HepG2 (cell line): ENCODE results near the gene CYBC1. TPM values are rescaled to one million over a fixed set of nuclear protein-coding genes. Genes with fewer than 3 reads are reported as not detected.

Experiments used
- AGO2 ChIP-seq: fragments of 200-400 bp; formaldehyde crosslinking; optimal IDR thresholded peaks from 2 replicates; pipeline ENCODE3; 2017; ENCODE audit warnings: mild to moderate bottlenecking, low read depth, low read length, moderate library complexity
- CREB1 ChIP-seq, 2 experiments: fragments of 450-650 bp in 1 of 2; IDR thresholded peaks; 2 replicates each; pipeline ENCODE4 v1.6.1; 2016 to 2017; ENCODE audit warnings: control low read depth in 1 of 2, mild to moderate bottlenecking in 1 of 2, missing compliant biosample characterization in 1 of 2, missing genetic modification characterization in 1 of 2
- FOXK1 ChIP-seq: sonication (generic); formaldehyde crosslinking; IDR thresholded peaks from 2 replicates; pipeline ENCODE4 v1.4.0; 2020; ENCODE audit warnings: low read depth, missing genetic modification reagents, borderline replicate concordance
- FOXM1 ChIP-seq: sonication (generic); formaldehyde crosslinking; IDR thresholded peaks from 2 replicates; pipeline ENCODE4 v1.5.0; 2020; ENCODE audit warnings: missing genetic modification reagents
- HES4 ChIP-seq: sonication (generic); formaldehyde crosslinking; IDR thresholded peaks from 2 replicates; pipeline ENCODE4 v1.9.0; 2021; ENCODE audit warnings: mild to moderate bottlenecking, missing genetic modification reagents, borderline replicate concordance
- KAT2B ChIP-seq: fragments of 150-350 bp; IDR thresholded peaks from 2 replicates; pipeline ENCODE4 v1.6.1; 2014; ENCODE audit warnings: low read depth, low read length, borderline replicate concordance
- MTA1 ChIP-seq: sonication (generic); formaldehyde crosslinking; IDR thresholded peaks from 2 replicates; pipeline ENCODE4 v1.4.0; 2020; ENCODE audit warnings: missing genetic modification reagents, mild to moderate bottlenecking, borderline replicate concordance
- NFYB ChIP-seq: sonication (generic); formaldehyde crosslinking; IDR thresholded peaks from 2 replicates; pipeline ENCODE4 v1.4.0; 2020; ENCODE audit warnings: missing genetic modification reagents
- SP1 ChIP-seq, 2 experiments: fragments of 450-650 bp in 1 of 2; sonication (generic) in 1 of 2; formaldehyde crosslinking in 1 of 2; IDR thresholded peaks; 2 replicates each; pipeline versions ENCODE4 v1.4.0 to v1.6.1; 2016 to 2020; ENCODE audit warnings: missing genetic modification reagents in 1 of 2
- SP140L ChIP-seq: sonication (generic); formaldehyde crosslinking; IDR thresholded peaks from 2 replicates; pipeline ENCODE4 v1.4.0; 2020; ENCODE audit warnings: missing genetic modification reagents, borderline replicate concordance
- SUZ12 ChIP-seq: fragments of 150-350 bp; IDR thresholded peaks from 2 replicates; pipeline ENCODE4 v1.6.1; 2014; ENCODE audit warnings: low read depth, low read length
- ZNF772 ChIP-seq: sonication (generic); formaldehyde crosslinking; IDR thresholded peaks from 2 replicates; pipeline ENCODE4 v1.5.0; 2020; ENCODE audit warnings: mild to moderate bottlenecking, missing genetic modification reagents
- polyA plus RNA-seq, 8 experiments: library from polyadenylated mRNA; depleted of rRNA in 3 of 8; stranded (reverse) in 7 of 8; unstranded in 1 of 8; fragments of >200 nt; fragmentation: Illumina TruSeq in 4 of 8; extraction: Trizol in 4 of 8; gene quantifications; 2 replicates each; pipeline versions ENCODE4 v1.2.1 to v1.2.3, GENCODE V29; 2011 to 2016; ENCODE audit warnings: low read depth in 4 of 8, missing spikeins in 1 of 8, mixed read lengths in 1 of 8; ENCODE audit not compliant: insufficient read depth in 1 of 8
- total RNA-seq, 5 experiments: library from RNA; depleted of rRNA; stranded (reverse); fragments of >200 nt; fragmentation: Illumina TruSeq; extraction: Trizol; gene quantifications; 2 replicates each; pipeline ENCODE4 v1.2.3, GENCODE V29; 2016; ENCODE audit warnings: low read depth in 1 of 5
- TF ChIP-seq, protein P1 (sequence below): sonication (generic); formaldehyde crosslinking; IDR thresholded peaks from 2 replicates; pipeline ENCODE4 v1.4.0; 2020; ENCODE audit warnings: mild to moderate bottlenecking, missing genetic modification reagents
- TF ChIP-seq, protein P2 (sequence below): sonication (generic); formaldehyde crosslinking; IDR thresholded peaks from 2 replicates; pipeline ENCODE4 v1.4.0; 2020; ENCODE audit warnings: mild to moderate bottlenecking, missing genetic modification reagents, borderline replicate concordance
- TF ChIP-seq, protein P3 (sequence below): IDR thresholded peaks from 2 replicates; pipeline ENCODE4 v1.4.0; 2020; ENCODE audit warnings: mild to moderate bottlenecking, missing genetic modification reagents
- TF ChIP-seq, protein P4 (sequence below), 2 experiments: IDR thresholded peaks; 2 replicates each; pipeline ENCODE4 v1.6.1; 2011 to 2012; ENCODE audit warnings: low read length in 2 of 2, borderline replicate concordance in 1 of 2, low read depth in 1 of 2, mild to moderate bottlenecking in 1 of 2, moderate library complexity in 1 of 2

Gene CYBC1
- total and polyA plus RNA-seq, 2 of the 13 experiments (the other 11 are each of a cell fraction or from before 2014, with no cell fraction given), result 43.4 to 44.1 TPM

DNA sequence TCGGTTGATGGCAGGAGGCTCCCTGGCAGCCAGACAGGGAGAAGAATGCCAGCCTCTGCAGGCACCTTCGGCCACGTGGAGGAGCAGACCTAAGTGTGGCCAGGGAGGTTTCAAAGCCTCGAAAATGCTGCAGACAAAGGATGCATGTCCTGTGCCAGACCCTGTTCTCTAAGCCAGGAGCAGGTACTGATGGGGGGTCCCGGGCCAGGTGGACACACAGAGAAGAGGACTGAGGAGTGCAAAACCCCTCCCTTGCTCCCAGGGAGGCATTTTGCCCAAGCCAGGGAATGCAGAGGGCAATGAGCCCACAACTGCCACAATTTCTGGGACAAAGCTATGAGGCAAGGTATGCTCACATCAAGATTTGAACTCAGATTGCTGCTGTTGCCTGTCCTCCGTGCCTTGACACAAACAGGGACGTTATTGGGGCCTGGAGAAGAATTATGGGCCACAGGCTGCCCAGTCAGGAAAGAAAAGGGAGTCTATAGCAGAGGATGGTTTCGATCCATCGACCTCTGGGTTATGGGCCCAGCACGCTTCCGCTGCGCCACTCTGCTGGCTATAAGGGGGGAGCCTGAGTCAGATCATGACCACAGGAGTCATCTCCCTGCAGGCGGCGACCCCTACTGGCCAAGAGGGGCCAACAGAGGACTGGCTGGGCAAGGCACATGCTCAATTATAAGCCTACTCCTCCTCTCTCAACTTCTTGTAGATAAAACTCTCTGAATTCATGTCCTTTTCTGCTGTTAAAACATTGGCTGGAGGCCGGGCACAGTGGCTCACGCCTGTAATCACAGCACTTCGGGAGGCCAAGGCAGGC, 43.9 kb upstream of the CYBC1 start (continued):
- TF ChIP-seq, protein P1, sequence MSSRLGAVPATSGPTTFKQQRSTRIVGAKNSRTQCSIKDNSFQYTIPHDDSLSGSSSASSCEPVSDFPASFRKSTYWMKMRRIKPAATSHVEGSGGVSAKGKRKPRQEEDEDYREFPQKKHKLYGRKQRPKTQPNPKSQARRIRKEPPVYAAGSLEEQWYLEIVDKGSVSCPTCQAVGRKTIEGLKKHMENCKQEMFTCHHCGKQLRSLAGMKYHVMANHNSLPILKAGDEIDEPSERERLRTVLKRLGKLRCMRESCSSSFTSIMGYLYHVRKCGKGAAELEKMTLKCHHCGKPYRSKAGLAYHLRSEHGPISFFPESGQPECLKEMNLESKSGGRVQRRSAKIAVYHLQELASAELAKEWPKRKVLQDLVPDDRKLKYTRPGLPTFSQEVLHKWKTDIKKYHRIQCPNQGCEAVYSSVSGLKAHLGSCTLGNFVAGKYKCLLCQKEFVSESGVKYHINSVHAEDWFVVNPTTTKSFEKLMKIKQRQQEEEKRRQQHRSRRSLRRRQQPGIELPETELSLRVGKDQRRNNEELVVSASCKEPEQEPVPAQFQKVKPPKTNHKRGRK (CRISPR knock-in tag), result no peak
- TF ChIP-seq MTA1 (CRISPR knock-in tag) (peak; percentile 94), AGO2 (no peak), HES4 (CRISPR knock-in tag) (peak; percentile 71; the same call in 1 of the 2 replicates), FOXK1 (CRISPR knock-in tag) (peak; percentile 93; the same call in 1 of the 2 replicates), SUZ12 (no peak), SP1 (IDR thresholded peaks at IDR 0.05) (no peak), SP1 (CRISPR knock-in tag; IDR thresholded peaks at IDR 0.05) (peak; percentile 63; the same call in 1 of the 2 replicates), SP140L (CRISPR knock-in tag) (no peak), KAT2B (no peak), CREB1 (IDR thresholded peaks at IDR 0.05) (peak; percentile 47; the same call in 1 of the 2 replicates), CREB1 (CRISPR knock-in tag; IDR thresholded peaks at IDR 0.05) (peak; percentile 81), NFYB (CRISPR knock-in tag) (peak; percentile 12; the same call in 1 of the 2 replicates), ZNF772 (CRISPR knock-in tag) (peak; percentile 96), FOXM1 (peak; percentile 64; the same call in 1 of the 2 replicates)
- TF ChIP-seq, protein P2, sequence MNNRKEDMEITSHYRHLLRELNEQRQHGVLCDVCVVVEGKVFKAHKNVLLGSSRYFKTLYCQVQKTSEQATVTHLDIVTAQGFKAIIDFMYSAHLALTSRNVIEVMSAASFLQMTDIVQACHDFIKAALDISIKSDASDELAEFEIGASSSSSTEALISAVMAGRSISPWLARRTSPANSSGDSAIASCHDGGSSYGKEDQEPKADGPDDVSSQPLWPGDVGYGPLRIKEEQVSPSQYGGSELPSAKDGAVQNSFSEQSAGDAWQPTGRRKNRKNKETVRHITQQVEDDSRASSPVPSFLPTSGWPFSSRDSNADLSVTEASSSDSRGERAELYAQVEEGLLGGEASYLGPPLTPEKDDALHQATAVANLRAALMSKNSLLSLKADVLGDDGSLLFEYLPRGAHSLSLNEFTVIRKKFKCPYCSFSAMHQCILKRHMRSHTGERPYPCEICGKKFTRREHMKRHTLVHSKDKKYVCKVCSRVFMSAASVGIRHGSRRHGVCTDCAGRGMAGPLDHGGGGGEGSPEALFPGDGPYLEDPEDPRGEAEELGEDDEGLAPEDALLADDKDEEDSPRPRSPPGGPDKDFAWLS, result 0 out of 2 replicates have a peak, but pooled peaks have one; percentile 91
- TF ChIP-seq, protein P3, sequence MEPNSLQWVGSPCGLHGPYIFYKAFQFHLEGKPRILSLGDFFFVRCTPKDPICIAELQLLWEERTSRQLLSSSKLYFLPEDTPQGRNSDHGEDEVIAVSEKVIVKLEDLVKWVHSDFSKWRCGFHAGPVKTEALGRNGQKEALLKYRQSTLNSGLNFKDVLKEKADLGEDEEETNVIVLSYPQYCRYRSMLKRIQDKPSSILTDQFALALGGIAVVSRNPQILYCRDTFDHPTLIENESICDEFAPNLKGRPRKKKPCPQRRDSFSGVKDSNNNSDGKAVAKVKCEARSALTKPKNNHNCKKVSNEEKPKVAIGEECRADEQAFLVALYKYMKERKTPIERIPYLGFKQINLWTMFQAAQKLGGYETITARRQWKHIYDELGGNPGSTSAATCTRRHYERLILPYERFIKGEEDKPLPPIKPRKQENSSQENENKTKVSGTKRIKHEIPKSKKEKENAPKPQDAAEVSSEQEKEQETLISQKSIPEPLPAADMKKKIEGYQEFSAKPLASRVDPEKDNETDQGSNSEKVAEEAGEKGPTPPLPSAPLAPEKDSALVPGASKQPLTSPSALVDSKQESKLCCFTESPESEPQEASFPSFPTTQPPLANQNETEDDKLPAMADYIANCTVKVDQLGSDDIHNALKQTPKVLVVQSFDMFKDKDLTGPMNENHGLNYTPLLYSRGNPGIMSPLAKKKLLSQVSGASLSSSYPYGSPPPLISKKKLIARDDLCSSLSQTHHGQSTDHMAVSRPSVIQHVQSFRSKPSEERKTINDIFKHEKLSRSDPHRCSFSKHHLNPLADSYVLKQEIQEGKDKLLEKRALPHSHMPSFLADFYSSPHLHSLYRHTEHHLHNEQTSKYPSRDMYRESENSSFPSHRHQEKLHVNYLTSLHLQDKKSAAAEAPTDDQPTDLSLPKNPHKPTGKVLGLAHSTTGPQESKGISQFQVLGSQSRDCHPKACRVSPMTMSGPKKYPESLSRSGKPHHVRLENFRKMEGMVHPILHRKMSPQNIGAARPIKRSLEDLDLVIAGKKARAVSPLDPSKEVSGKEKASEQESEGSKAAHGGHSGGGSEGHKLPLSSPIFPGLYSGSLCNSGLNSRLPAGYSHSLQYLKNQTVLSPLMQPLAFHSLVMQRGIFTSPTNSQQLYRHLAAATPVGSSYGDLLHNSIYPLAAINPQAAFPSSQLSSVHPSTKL (CRISPR knock-in tag), result peak; percentile 80
- TF ChIP-seq, protein P4, sequence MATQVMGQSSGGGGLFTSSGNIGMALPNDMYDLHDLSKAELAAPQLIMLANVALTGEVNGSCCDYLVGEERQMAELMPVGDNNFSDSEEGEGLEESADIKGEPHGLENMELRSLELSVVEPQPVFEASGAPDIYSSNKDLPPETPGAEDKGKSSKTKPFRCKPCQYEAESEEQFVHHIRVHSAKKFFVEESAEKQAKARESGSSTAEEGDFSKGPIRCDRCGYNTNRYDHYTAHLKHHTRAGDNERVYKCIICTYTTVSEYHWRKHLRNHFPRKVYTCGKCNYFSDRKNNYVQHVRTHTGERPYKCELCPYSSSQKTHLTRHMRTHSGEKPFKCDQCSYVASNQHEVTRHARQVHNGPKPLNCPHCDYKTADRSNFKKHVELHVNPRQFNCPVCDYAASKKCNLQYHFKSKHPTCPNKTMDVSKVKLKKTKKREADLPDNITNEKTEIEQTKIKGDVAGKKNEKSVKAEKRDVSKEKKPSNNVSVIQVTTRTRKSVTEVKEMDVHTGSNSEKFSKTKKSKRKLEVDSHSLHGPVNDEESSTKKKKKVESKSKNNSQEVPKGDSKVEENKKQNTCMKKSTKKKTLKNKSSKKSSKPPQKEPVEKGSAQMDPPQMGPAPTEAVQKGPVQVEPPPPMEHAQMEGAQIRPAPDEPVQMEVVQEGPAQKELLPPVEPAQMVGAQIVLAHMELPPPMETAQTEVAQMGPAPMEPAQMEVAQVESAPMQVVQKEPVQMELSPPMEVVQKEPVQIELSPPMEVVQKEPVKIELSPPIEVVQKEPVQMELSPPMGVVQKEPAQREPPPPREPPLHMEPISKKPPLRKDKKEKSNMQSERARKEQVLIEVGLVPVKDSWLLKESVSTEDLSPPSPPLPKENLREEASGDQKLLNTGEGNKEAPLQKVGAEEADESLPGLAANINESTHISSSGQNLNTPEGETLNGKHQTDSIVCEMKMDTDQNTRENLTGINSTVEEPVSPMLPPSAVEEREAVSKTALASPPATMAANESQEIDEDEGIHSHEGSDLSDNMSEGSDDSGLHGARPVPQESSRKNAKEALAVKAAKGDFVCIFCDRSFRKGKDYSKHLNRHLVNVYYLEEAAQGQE (IDR thresholded peaks at IDR 0.05; ENCODE audit: borderline replicate concordance in 1 of 2, low read depth in 1 of 2, low read length in 2 of 2), result no peak
